Nephron (organoid): ENCODE results near the gene ITIH6.

Source experiments
- H3K27ac Mint-ChIP-seq, 3 experiments: 2 replicates each; pipeline ENCODE4 v1.8.0; 2020; ENCODE audit warnings: mixed read lengths in 3 of 3, mild to moderate bottlenecking in 2 of 3, moderate library complexity in 1 of 3
- H3K27me3 Mint-ChIP-seq: 2 replicates; pipeline ENCODE4 v1.8.0; 2021; ENCODE audit warnings: low read depth, mild to moderate bottlenecking, moderate library complexity, mixed read lengths
- H3K36me3 Mint-ChIP-seq: 2 replicates; pipeline ENCODE4 v1.8.0; 2020; ENCODE audit warnings: low read depth, mixed read lengths
- H3K4me1 Mint-ChIP-seq: 2 replicates; pipeline ENCODE4 v1.8.0; 2020; ENCODE audit warnings: mixed read lengths
- H3K4me3 Mint-ChIP-seq, 3 experiments: 2 replicates each; pipeline ENCODE4 v1.8.0; 2020; ENCODE audit warnings: mild to moderate bottlenecking in 3 of 3, mixed read lengths in 3 of 3, moderate library complexity in 2 of 3
- H3K9me3 Mint-ChIP-seq: 2 replicates; pipeline ENCODE4 v1.8.0; 2020; ENCODE audit warnings: mixed read lengths
- CTCF ChIP-seq, 3 experiments: fragments of 200-600 bp; sonication (generic); IDR thresholded peaks; one replicate each; pipeline ENCODE4 v1.5.0; 2021; ENCODE audit warnings: antibody characterized with exemption in 3 of 3; ENCODE audit not compliant: unreplicated experiment in 3 of 3

ITIH6 gene

DNA sequence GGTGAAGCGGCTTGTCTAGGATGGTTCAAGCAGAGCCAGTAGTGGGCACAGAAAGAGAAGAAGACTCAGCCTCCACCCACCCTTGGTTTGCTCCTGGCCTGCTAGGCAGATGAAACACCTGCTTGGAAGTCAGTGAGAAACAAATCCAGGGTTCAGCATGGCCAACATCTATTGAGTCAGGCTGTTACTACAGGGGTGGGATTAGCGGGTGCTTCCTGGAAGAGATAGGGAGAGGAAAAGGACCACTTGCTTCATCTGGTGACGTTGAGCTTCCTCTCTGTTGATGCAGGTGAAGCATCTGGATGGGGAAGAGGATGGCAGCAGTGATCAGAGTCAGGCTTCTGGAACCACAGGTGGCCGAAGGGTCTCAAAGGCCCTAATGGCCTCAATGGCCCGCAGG is 12.5 kb upstream of the ITIH6 start:
- H3K4me1 Mint-ChIP-seq = peaks cover 16% of the 10 kb centered on the region
- TF ChIP-seq CTCF (IDR thresholded peaks at IDR 0.05; ENCODE audit: unreplicated experiment in 3 of 3) = no peak
- peaks cover 17% of the 10 kb centered on the region for H3K9me3 Mint-ChIP-seq
- H3K27me3 Mint-ChIP-seq = no peaks in the 10 kb centered on the region
- H3K4me3 Mint-ChIP-seq = peak overlapping the region; percentile 66 to 100 (median 97)
- H3K27ac Mint-ChIP-seq = no peak overlapping the region
- peaks cover 63% of the 10 kb centered on the region for H3K36me3 Mint-ChIP-seq

GRCh38 chrX:54808605-54809483 is 10.8 kb upstream of the ITIH6 start:
- H3K27ac Mint-ChIP-seq = peak overlapping the region; percentile 98 to 100 (median 99)
- peaks cover 17% of the 10 kb centered on the region for H3K9me3 Mint-ChIP-seq
- H3K4me1 Mint-ChIP-seq = peaks cover 16% of the 10 kb centered on the region
- no peak for TF ChIP-seq CTCF (IDR thresholded peaks at IDR 0.05; ENCODE audit: unreplicated experiment in 3 of 3)
- peaks cover 48% of the 10 kb centered on the region for H3K36me3 Mint-ChIP-seq
- no peaks in the 10 kb centered on the region for H3K27me3 Mint-ChIP-seq
- H3K4me3 Mint-ChIP-seq = peak overlapping the region; percentile 97 to 100 (median 97)

DNA sequence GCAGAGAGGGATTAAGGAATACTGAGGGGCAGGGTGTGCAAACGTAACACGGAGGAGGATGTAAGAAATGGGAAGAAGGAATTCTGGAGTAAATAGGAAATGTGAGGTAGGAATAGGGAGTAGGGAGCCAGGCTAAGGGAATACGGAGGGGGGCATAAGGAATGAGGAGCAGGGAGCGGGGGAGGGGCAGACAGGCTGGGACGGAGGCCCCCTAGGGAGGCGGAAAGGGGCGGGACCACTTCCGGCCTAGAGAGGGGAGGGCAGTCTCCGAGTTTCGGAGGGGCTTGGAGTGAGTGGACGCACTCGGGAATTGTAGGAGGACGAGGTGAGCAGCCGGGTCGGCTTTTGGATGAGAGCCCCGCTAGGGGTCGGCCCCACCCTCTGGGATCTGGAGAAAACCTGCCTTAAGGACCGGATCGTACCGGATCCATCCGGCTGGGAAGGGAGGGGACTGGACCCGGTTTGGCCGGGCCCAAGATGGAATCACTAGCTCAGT is 10.1 kb upstream of the ITIH6 start:
- Mint-ChIP-seq H3K4me1 (peaks cover 16% of the 10 kb centered on the region), H3K9me3 (peaks cover 17% of the 10 kb centered on the region), H3K36me3 (peaks cover 41% of the 10 kb centered on the region), H3K27me3 (no peaks in the 10 kb centered on the region), H3K4me3 (peak overlapping the region; percentile 97 to 100 (median 97)), H3K27ac (peak overlapping the region; percentile 98 to 100 (median 99))
- no peak for TF ChIP-seq CTCF (IDR thresholded peaks at IDR 0.05; ENCODE audit: unreplicated experiment in 3 of 3)

DNA sequence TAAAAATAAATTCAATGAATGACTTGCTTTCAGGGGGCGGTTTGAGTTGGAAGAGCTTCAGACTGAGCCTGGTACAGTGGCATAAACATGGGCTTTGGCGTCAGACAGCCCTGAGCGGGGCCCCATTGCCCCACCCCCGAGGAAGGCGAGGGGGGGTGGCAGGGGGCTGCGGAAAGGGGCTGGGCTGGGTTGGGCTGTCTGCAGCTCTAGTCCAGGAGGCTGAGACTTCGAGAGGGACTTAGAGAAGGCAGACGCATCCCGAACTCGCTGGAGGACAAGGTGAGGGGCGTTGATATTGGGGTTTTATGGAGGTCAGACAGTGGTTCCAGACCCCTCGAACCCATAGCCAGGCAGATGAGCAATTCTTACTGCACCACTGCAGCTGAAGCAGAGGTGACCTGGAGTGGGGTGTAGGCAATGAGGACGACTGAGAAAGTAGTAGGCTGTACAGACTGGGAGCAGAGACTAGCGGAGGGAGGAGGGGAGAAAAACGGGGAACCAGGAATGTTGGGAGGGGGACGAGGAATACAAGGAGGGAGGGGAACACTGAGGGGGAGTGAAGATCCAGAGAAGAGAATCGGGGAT is 9.6 kb upstream of the ITIH6 start, which contains the start of gene MAGED2:
MAGED2 (plus strand) TSS at position 222 of the 585 bp plus-strand sequence. CDS start 1,587 bp downstream, outside the sequence.
- H3K9me3 Mint-ChIP-seq = peaks cover 17% of the 10 kb centered on the region
- H3K4me3 Mint-ChIP-seq = peak within 1 kb of the TSS; percentile 97 to 100 (median 97)
- H3K27ac Mint-ChIP-seq = peak within 1 kb of the TSS; percentile 98 to 100 (median 99)
- no peaks in the 10 kb centered on the region for H3K27me3 Mint-ChIP-seq
- peaks cover 16% of the 10 kb centered on the region for H3K4me1 Mint-ChIP-seq
- H3K36me3 Mint-ChIP-seq = peaks cover 36% of the 10 kb centered on the region
- TF ChIP-seq CTCF (IDR thresholded peaks at IDR 0.05; ENCODE audit: unreplicated experiment in 3 of 3) = no peak

- TF ChIP-seq CTCF (IDR thresholded peaks at IDR 0.05; ENCODE audit: unreplicated experiment in 3 of 3) = no peak
- H3K4me3 Mint-ChIP-seq = no peak overlapping the region
- no peaks in the 10 kb centered on the region for H3K27me3 Mint-ChIP-seq
- H3K36me3 Mint-ChIP-seq = no peaks in the 10 kb centered on the region
- H3K4me1 Mint-ChIP-seq = peaks cover 6% of the 10 kb centered on the region
- H3K27ac Mint-ChIP-seq = peak overlapping the region in 1 of 3 experiments; percentile 20
- H3K9me3 Mint-ChIP-seq = peaks cover 4% of the 10 kb centered on the region
These were observed 991 bp upstream of the ITIH6 start for GRCh38 chrX:54799046-54799445.
